ENCODE data around the gene TRPM3.

Gene TRPM3

DNA sequence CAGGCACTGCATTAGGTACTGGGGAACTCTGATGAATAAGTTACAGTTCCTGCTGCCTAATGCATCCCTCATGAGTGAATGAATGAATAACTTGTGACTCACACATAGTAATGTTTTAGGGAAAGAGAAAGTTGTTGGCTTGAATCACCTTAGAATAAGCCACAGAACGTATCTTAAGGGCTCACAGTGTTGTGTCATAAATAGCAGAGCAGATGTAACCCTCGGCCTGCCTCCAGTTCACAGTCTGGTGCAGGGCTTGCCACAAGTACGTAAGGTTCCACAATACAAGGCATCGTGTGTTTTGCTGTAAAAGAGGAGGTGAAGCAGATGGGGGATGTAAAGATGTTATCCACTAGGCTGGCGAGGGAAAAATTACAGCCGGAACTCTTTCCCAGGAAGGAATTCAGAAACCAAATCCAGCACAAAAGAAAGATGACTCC is 218.7 kb downstream of the TRPM3 start:
- no peak for TF ChIP-seq POLR2AphosphoS5 (IDR thresholded peaks at IDR 0.05; ENCODE audit: borderline replicate concordance, low read depth, low read length)
- TF ChIP-seq EZH2 (IDR thresholded peaks at IDR 0.05): no peak
- TF ChIP-seq FOXP2 (optimal IDR thresholded peaks at IDR 0.05; ENCODE audit: control extremely low read depth, extremely low read length, insufficient read depth): no peak
- H3K36me3 ChIP-seq (ENCODE audit: insufficient read depth, low read length): no peaks in the 10 kb centered on the region
- no peaks in the 10 kb centered on the region for H3K9me3 ChIP-seq (ENCODE audit: low read depth, low read length)
- no peak for DNase-seq (ENCODE audit: low read depth, low spot score)
- H3K4me3 ChIP-seq: no peak overlapping the region
- H3K9ac ChIP-seq (ENCODE audit: insufficient read length): no peak overlapping the region
- no peak overlapping the region for H3K27ac ChIP-seq

DNA sequence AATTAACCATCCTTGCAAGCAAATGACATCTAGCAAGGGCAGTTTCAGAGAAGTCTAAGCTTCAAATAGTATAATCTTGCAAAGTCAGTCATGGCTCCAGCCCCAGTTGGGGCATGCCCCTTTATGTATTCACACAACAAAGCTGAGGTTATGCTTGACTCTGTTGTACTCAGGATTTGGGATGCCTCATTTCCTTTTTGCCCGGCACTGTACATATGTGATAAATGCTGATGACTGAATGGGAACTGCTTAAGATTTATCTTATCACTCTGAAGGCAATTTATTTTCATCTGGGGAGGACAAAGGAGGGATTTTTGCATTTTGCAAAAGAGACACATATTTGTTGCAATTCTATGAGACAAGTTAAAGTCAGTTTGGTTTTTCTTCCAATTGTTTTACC is 219.2 kb downstream of the TRPM3 start:
- H3K9me3 ChIP-seq (ENCODE audit: low read depth, low read length): no peaks in the 10 kb centered on the region
- TF ChIP-seq EZH2 (IDR thresholded peaks at IDR 0.05) (no peak), FOXP2 (optimal IDR thresholded peaks at IDR 0.05; ENCODE audit: control extremely low read depth, extremely low read length, insufficient read depth) (no peak), POLR2AphosphoS5 (IDR thresholded peaks at IDR 0.05; ENCODE audit: borderline replicate concordance, low read depth, low read length) (no peak)
- DNase-seq (ENCODE audit: low read depth, low spot score): no peak
- no peak overlapping the region for H3K4me3 ChIP-seq
- H3K27ac ChIP-seq: no peak overlapping the region
- no peaks in the 10 kb centered on the region for H3K36me3 ChIP-seq (ENCODE audit: insufficient read depth, low read length)
- H3K9ac ChIP-seq (ENCODE audit: insufficient read length): no peak overlapping the region

DNA sequence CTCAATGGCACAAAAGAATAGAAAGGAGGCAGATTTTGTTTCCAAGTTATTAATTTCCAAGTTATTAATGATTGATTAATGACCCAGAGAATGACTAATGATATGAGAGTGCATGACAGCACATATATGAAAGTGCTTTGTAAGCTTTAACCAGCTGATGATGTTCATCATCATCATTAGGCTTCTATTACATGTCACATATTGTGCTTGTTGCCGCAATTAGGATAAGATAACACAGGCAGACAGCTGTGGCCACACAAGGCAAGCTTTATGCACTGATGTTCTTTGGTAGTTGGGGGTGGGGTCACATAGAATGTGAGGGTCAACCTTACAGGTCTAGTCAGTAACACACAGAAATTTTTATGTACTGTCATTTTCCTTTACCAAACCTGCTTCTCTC is 219.7 kb downstream of the TRPM3 start:
- H3K9ac ChIP-seq (ENCODE audit: insufficient read length): no peak overlapping the region
- H3K4me3 ChIP-seq: no peak overlapping the region
- DNase-seq (ENCODE audit: low read depth, low spot score): no peak
- H3K27ac ChIP-seq: no peak overlapping the region
- TF ChIP-seq FOXP2 (optimal IDR thresholded peaks at IDR 0.05; ENCODE audit: control extremely low read depth, extremely low read length, insufficient read depth) (no peak), EZH2 (IDR thresholded peaks at IDR 0.05) (no peak), POLR2AphosphoS5 (IDR thresholded peaks at IDR 0.05; ENCODE audit: borderline replicate concordance, low read depth, low read length) (no peak)
- H3K9me3 ChIP-seq (ENCODE audit: low read depth, low read length): no peaks in the 10 kb centered on the region
- no peaks in the 10 kb centered on the region for H3K36me3 ChIP-seq (ENCODE audit: insufficient read depth, low read length)

DNA sequence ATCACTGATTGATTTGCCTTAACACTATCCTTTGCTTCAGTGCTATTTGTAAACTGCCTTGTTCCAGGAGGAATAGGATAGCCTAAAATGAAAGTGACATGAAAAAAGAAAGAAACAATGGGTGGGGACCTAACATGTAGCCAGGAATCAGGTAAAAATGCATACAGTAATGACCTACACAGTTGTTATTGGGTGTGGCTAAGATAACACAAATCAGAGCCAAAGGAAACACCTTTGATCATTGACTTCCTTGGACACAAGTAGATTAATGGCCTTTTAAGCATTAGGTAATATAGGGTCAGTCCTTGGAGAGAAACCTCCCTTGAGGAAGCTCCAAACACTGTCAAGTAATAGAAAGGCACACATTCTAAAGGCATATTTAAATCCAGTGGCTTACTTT is 220.4 kb downstream of the TRPM3 start:
- H3K4me3 ChIP-seq: no peak overlapping the region
- no peaks in the 10 kb centered on the region for H3K36me3 ChIP-seq (ENCODE audit: insufficient read depth, low read length)
- H3K9ac ChIP-seq (ENCODE audit: insufficient read length): no peak overlapping the region
- DNase-seq (ENCODE audit: low read depth, low spot score): no peak
- no peak overlapping the region for H3K27ac ChIP-seq
- TF ChIP-seq POLR2AphosphoS5 (IDR thresholded peaks at IDR 0.05; ENCODE audit: borderline replicate concordance, low read depth, low read length): no peak
- no peak for TF ChIP-seq FOXP2 (optimal IDR thresholded peaks at IDR 0.05; ENCODE audit: control extremely low read depth, extremely low read length, insufficient read depth)
- no peak for TF ChIP-seq EZH2 (IDR thresholded peaks at IDR 0.05)
- no peaks in the 10 kb centered on the region for H3K9me3 ChIP-seq (ENCODE audit: low read depth, low read length)

DNA sequence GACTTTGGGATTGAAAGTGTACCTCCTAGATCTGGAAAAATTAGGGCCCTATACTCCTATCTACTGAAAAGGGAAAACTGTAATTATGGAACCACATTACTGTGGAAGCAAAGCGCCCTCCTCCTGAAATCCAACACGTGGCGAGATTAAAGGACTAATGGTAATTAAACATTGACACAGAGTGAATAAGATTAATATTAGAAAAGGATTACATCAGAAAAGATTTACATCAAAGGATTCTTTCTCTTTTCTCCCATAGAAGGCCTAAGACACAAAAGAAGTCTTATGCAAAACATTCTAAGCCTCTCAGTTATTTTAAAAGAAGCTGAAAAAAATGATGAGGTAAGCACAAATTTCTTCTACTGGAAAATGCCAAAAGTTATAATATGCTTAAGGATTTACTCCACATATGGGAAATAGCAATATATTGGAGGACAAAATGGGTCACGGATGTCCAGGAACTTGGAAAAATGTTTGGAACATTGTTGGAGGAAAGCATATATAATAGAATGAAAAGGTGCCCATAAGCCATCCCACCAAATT is 227.8 kb downstream of the TRPM3 start:
- TF ChIP-seq POLR2AphosphoS5 (IDR thresholded peaks at IDR 0.05; ENCODE audit: borderline replicate concordance, low read depth, low read length) (no peak), FOXP2 (optimal IDR thresholded peaks at IDR 0.05; ENCODE audit: control extremely low read depth, extremely low read length, insufficient read depth) (no peak), EZH2 (IDR thresholded peaks at IDR 0.05) (no peak)

DNA sequence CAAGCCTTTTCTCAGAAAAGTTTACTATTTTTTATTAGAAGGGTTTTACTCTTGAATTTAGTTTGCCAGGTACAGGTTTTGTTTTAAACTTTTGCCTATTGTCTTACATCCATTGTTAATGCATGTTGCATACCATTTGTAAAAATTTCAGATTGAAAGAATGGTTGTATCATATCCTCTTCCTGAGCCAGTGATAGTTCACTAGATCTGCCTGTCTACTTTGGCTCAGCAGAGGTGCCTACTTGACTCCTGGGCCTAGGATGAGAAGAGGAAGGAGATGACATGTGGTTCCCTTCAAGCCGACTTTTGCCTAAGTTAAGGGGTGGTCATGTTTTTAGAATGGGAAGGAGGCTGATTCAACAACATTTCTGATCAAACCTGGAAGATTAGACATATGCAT is 232.9 kb downstream of the TRPM3 start:
- H3K4me3 ChIP-seq: no peak overlapping the region
- DNase-seq (ENCODE audit: low read depth, low spot score): no peak
- TF ChIP-seq POLR2AphosphoS5 (IDR thresholded peaks at IDR 0.05; ENCODE audit: borderline replicate concordance, low read depth, low read length) (no peak), EZH2 (IDR thresholded peaks at IDR 0.05) (no peak), FOXP2 (optimal IDR thresholded peaks at IDR 0.05; ENCODE audit: control extremely low read depth, extremely low read length, insufficient read depth) (no peak)
- no peak overlapping the region for H3K27ac ChIP-seq
- H3K9me3 ChIP-seq (ENCODE audit: low read depth, low read length): no peaks in the 10 kb centered on the region
- H3K9ac ChIP-seq (ENCODE audit: insufficient read length): no peak overlapping the region
- no peaks in the 10 kb centered on the region for H3K36me3 ChIP-seq (ENCODE audit: insufficient read depth, low read length)

More for the DNA sequence above, 227.8 kb downstream of the TRPM3 start:
- DNase-seq (ENCODE audit: low read depth, low spot score): no peak
- H3K9ac ChIP-seq (ENCODE audit: insufficient read length): no peak overlapping the region
- H3K4me3 ChIP-seq: no peak overlapping the region
- no peak overlapping the region for H3K27ac ChIP-seq
- H3K36me3 ChIP-seq (ENCODE audit: insufficient read depth, low read length): no peaks in the 10 kb centered on the region
- H3K9me3 ChIP-seq (ENCODE audit: low read depth, low read length): no peaks in the 10 kb centered on the region

DNA sequence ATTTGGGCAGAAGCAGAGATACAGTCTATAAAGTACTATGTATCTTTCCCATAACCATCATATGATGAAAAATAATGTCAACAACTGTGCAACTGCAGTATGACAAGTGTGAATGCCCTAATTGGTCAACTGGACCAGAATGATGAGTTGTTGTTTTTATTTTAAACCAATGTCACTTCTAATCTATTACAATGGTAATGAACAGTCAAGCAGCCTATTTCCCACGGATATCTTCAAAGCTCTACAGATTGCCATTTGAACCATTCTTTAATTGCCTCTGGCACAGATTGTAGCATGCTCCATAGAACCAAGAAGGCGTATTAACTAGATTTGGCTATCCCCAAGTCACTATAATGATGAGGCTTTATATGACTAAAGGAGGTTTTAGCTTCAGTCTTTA is 233.6 kb downstream of the TRPM3 start:
- Histone ChIP-seq H3K27ac (no peak overlapping the region), H3K4me3 (no peak overlapping the region), H3K36me3 (ENCODE audit: insufficient read depth, low read length) (no peaks in the 10 kb centered on the region), H3K9me3 (ENCODE audit: low read depth, low read length) (no peaks in the 10 kb centered on the region), H3K9ac (ENCODE audit: insufficient read length) (no peak overlapping the region)
- TF ChIP-seq FOXP2 (optimal IDR thresholded peaks at IDR 0.05; ENCODE audit: control extremely low read depth, extremely low read length, insufficient read depth) (no peak), EZH2 (IDR thresholded peaks at IDR 0.05) (no peak), POLR2AphosphoS5 (IDR thresholded peaks at IDR 0.05; ENCODE audit: borderline replicate concordance, low read depth, low read length) (no peak)
- no peak for DNase-seq (ENCODE audit: low read depth, low spot score)

DNA sequence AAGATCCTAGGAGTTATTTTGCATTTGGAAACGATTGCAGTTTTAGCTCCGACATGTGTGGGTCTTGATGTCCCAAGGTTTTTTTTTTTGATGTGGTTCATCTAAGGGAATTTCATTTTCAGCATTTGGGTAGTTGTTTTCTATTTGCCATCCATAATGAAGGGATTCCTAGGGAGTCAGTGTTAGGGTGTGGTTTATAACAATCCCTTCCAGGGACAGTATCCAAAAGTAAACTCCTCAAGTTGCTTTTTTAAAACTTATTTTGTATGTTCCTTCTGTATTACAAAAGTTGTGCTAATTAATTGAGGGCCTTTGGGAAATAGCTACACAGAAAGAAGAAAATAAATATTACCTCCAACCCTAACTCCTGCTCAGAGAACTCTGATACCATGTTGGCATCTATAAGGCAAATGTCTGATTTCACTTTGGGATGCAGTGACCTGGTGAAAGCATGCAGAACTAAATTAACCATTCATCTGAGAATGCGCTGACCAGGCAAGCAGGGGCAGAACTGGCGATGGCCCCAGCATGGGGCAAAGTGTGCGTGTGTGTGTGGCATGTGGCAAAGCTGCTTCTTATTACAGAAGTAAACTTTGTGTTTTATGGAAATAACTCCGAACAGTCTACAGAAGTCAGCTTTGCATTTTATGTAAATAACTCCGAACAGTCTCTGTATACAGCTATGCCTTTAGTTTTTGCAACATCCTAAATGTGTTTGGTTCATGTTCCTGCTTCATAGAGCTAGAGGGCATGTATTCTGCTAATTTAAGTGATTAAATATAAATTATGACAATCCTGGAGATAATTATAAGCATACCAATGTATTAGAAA is 237.2 kb downstream of the TRPM3 start:
- no peak overlapping the region for H3K9ac ChIP-seq (ENCODE audit: insufficient read length)
- H3K36me3 ChIP-seq (ENCODE audit: insufficient read depth, low read length): no peaks in the 10 kb centered on the region
- DNase-seq (ENCODE audit: low read depth, low spot score): no peak
- no peaks in the 10 kb centered on the region for H3K9me3 ChIP-seq (ENCODE audit: low read depth, low read length)
- no peak overlapping the region for H3K4me3 ChIP-seq
- H3K27ac ChIP-seq: no peak overlapping the region
- TF ChIP-seq POLR2AphosphoS5 (IDR thresholded peaks at IDR 0.05; ENCODE audit: borderline replicate concordance, low read depth, low read length) (no peak), EZH2 (IDR thresholded peaks at IDR 0.05) (no peak), FOXP2 (optimal IDR thresholded peaks at IDR 0.05; ENCODE audit: control extremely low read depth, extremely low read length, insufficient read depth) (no peak)
